Psoas muscle (tissue), 8 donors: ENCODE results near the gene SOX18. TPM values are rescaled to one million over a fixed set of nuclear protein-coding genes. Genes with fewer than 3 reads are reported as not detected.

Source experiments
- ATAC-seq, 4 donors: fragments of 200-7000 bp; cut with Tn5 transposase; one replicate each; pipeline ENCODE4 v1.9.1; 2020; ENCODE audit warnings: moderate library complexity in 3 of 4, mild to moderate bottlenecking in 2 of 4
- DNase-seq, 2 donors: peaks; one replicate each; pipeline ENCODE4 v3.0.0-alpha.2; 2020
- H3K27ac ChIP-seq: fragments of 200-600 bp; one replicate; pipeline ENCODE4 v1.8.0; 2022
- H3K27me3 ChIP-seq, 3 donors: fragments of 200-600 bp in 1 of 3; one replicate each; pipeline versions ENCODE4 v1.6.1 to v1.8.0; 2013 to 2022; ENCODE audit warnings: low read length in 2 of 3, mild to moderate bottlenecking in 2 of 3, moderate library complexity in 1 of 3; ENCODE audit not compliant: insufficient read depth in 3 of 3
- H3K36me3 ChIP-seq, 2 donors: fragments of 200-600 bp in 1 of 2; one replicate each; pipeline versions ENCODE4 v1.6.1 to v1.8.0; 2013 to 2022; ENCODE audit warnings: low read depth in 1 of 2, mild to moderate bottlenecking in 1 of 2, moderate library complexity in 1 of 2; ENCODE audit not compliant: insufficient read depth in 1 of 2
- H3K4me1 ChIP-seq: fragments of 200-600 bp; one replicate; pipeline ENCODE4 v1.8.0; 2022
- H3K4me3 ChIP-seq: fragments of 200-600 bp; one replicate; pipeline ENCODE4 v1.8.0; 2022; ENCODE audit warnings: mild to moderate bottlenecking
- H3K9me3 ChIP-seq: fragments of 200-600 bp; one replicate; pipeline ENCODE4 v1.8.0; 2022
- WGBS, 3 donors: extraction: QIAGEN DNeasy Blood & Tissue Kit; methylation state at CpG; one replicate each; pipeline versions ENCODE4 v1.1.6 to v1.1.7; 2013; 5-methylcytosine and 5-hydroxymethylcytosine counted together
- intact Hi-C, 2 donors: fragments of 100-400 bp; cut with DNase I; formaldehyde crosslinking; loops; one replicate each; pipeline versions ENCODE4 v1.11.0 to v1.14.2; 2022
- polyA plus RNA-seq, 3 donors: library from polyadenylated mRNA; stranded (reverse); fragments of 200-250 nt; gene quantifications; one replicate each; pipeline ENCODE4 v1.2.3, GENCODE V29; 2013
- total RNA-seq, 4 donors: library from RNA; stranded (reverse); fragmentation: NEBNext Ultra II Directional in 2 of 4; extraction: Animal tissue kit (Norgen Biotek cat#: 25700) in 2 of 4; gene quantifications; one replicate each; pipeline versions ENCODE4 v1.2.1 to v1.2.4, GENCODE V29; 2021 to 2023
- TF ChIP-seq, protein P1 (sequence below): fragments of 200-600 bp; IDR thresholded peaks from one replicate; pipeline ENCODE4 v1.8.0; 2022; ENCODE audit warnings: antibody characterized with exemption
- donor health status: healthy with polysubstance abuse.
- donor health status: DM: no; HTN: no; CAD: no; lungs with moderate emphysema.
- donor health status: Bipolar disorder and iron deficiency.
- donor health status: healthy.
- donor health status: DM: yes; HTN: yes; CAD: no.
- donor health status: DM: no; HTN: no; CAD: no.
- donor health status: DM: no; HTN: no; CAD: no.
- donor health status: DM: yes; HTN: yes; CAD: no.

The SOX18 gene
- total and polyA plus RNA-seq, 7 donors = 4.2 to 50.8 (median 15.4) TPM

DNA sequence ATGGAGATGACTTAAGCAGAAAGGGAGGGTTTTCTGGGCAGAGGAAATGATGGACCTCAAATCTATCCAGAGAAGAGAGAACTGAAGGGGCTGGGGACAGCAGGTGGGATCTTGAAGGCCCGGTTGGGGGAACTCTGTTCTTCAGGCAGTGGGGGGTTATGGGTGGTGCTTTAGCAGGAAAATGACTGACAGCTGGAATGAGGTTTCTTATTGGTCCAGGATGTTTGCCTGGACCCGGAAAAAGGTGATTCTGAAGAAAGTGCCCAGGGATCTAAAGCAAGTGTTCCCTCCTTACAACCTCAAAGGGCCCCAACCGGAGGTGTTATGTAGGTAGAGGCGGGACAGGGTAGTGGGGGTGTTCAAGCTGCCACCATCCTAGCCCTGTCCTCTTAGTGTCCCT lies 46.0 kb upstream of the SOX18 start:
- TF ChIP-seq, protein P1, sequence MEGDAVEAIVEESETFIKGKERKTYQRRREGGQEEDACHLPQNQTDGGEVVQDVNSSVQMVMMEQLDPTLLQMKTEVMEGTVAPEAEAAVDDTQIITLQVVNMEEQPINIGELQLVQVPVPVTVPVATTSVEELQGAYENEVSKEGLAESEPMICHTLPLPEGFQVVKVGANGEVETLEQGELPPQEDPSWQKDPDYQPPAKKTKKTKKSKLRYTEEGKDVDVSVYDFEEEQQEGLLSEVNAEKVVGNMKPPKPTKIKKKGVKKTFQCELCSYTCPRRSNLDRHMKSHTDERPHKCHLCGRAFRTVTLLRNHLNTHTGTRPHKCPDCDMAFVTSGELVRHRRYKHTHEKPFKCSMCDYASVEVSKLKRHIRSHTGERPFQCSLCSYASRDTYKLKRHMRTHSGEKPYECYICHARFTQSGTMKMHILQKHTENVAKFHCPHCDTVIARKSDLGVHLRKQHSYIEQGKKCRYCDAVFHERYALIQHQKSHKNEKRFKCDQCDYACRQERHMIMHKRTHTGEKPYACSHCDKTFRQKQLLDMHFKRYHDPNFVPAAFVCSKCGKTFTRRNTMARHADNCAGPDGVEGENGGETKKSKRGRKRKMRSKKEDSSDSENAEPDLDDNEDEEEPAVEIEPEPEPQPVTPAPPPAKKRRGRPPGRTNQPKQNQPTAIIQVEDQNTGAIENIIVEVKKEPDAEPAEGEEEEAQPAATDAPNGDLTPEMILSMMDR = no peak
- Histone ChIP-seq H3K9me3 (no peaks in the 10 kb centered on the region), H3K4me1 (no peaks in the 10 kb centered on the region), H3K36me3 (no peaks in the 10 kb centered on the region), H3K4me3 (no peak overlapping the region), H3K27ac (no peak overlapping the region), H3K27me3 (peaks cover 0 to 24% (median 6%) of the 10 kb centered on the region in 3 donors)
- intact Hi-C loops = no loop called here
- ATAC-seq (no peak), DNase-seq (no peak)
- 77 to 82% (median 81%) methylated on average over 4 of the region's 4 CpGs for WGBS, 3 donors

DNA sequence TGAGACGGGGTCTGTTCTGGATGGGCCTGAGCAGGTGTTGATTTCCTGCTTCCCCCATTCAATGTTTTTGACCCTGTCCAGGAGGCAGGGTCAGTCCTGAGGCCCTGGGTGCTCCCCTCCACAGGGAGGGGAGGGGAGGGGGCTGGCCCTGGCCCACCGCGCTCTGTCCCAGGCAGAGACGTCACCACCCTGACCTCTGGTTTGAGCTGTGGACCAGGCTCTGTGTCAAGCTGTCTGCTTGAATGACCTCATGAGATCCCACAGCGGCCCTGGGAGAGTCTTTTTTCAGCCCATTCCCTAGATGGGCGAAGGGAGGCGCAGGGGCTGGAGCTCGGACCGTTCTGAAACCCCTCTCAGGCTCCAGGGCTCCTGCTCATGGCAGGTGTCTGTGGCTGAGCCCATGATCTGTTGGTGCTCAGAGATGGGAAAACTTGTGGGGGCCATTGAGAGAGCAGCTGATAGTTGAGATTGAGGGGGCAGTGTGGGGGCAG lies 43.6 kb upstream of the SOX18 start:
- Histone ChIP-seq H3K4me3 (no peak overlapping the region), H3K36me3 (no peaks in the 10 kb centered on the region), H3K4me1 (no peaks in the 10 kb centered on the region), H3K27ac (no peak overlapping the region), H3K9me3 (no peaks in the 10 kb centered on the region), H3K27me3 (peaks cover 0 to 10% (median 8%) of the 10 kb centered on the region in 3 donors)
- intact Hi-C loops = no loop called here
- DNase-seq = no peak
- TF ChIP-seq, protein P1 = no peak
- ATAC-seq = no peak
- WGBS, 3 donors = 44 to 47% (median 44%) methylated on average over 9 of the region's 9 CpGs

DNA sequence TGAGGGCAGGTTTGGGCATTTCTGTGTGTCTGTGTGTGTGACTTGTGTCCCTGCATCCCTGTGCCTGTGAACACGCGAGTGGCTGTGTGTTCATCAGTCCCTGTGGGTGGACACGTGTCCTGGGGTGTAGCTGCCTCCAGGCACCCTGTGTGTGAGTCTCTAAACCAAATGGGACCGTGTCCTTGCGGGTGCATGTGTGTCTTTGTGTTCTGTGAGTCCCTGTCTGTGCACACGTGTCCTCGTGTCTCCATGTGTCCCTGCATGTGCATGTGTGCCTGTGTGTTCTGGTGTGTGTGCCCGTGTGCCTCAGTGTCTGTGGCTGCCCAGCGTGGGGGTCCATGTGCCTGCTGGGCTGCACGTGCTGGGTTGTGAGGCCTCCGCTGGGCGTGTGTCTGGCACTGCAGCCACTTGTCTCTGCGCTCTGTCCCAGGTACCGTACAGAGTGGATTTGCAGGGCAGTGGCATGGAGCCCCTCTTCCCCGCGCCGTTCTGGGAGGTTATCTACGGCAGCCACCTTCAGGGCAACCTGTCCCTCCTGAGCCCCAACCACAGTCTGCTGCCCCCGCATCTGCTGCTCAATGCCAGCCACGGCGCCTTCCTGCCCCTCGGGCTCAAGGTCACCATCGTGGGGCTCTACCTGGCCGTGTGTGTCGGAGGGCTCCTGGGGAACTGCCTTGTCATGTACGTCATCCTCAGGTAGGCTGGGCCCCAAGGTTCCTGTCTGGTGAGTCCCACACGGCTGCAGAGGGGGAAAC lies 43.0 kb upstream of the SOX18 start:
- TF ChIP-seq, protein P1 = no peak
- 48 to 49% (median 49%) methylated on average over 27 of the region's 27 CpGs for WGBS, 3 donors
- peaks cover 0 to 13% (median 13%) of the 10 kb centered on the region in 3 donors for H3K27me3 ChIP-seq
- H3K4me3 ChIP-seq = no peak overlapping the region
- H3K27ac ChIP-seq = no peak overlapping the region
- DNase-seq (no peak), ATAC-seq (no peak)
- H3K36me3 ChIP-seq = no peaks in the 10 kb centered on the region
- no peaks in the 10 kb centered on the region for H3K4me1 ChIP-seq
- intact Hi-C loops = no loop called here
- H3K9me3 ChIP-seq = no peaks in the 10 kb centered on the region

DNA sequence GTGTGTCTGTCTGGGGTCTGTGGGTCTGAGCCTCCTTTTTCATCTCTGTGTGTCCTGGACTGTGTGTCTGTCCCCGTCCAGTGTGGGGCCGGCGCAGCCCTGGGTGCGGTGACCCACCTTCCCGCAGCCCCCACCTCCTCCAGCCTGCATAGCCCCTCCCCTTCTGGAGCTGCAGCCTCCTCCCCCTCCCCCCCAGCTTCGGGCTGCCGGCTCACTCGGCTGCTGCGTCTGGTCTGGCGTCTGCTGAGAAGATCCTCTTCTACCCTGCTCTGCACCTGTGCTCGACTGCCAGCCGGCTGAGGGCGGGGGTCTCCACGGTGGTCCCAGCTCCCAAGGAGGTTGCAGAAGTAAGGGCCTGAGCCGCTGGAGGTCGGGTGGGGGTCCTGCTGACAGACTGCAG lies 42.3 kb upstream of the SOX18 start:
- TF ChIP-seq, protein P1 = no peak
- H3K36me3 ChIP-seq = no peaks in the 10 kb centered on the region
- ATAC-seq (no peak), DNase-seq (no peak)
- H3K9me3 ChIP-seq = no peaks in the 10 kb centered on the region
- H3K4me3 ChIP-seq = no peak overlapping the region
- H3K27me3 ChIP-seq = peaks cover 0 to 15% (median 13%) of the 10 kb centered on the region in 3 donors
- no peak overlapping the region for H3K27ac ChIP-seq
- intact Hi-C loops = no loop called here
- no peaks in the 10 kb centered on the region for H3K4me1 ChIP-seq
- 13 to 25% (median 15%) methylated on average over 8 to 16 of the region's 16 CpGs for WGBS, 3 donors
